SK-N-SH treated with all-trans-retinoic acid at 6 μM for 48 hours (cell line): ENCODE results near the gene LRIT2.

ENCODE experiments used
- ATAC-seq: fragments of 200-7000 bp; cut with Tn5 transposase; 3 replicates; pipeline ENCODE4 v1.9.1; 2020; ENCODE audit warnings: mild to moderate bottlenecking, moderate library complexity
- ARNTL ChIP-seq: fragments of 450-650 bp; formaldehyde crosslinking; IDR thresholded peaks from 2 replicates; pipeline ENCODE4 v1.5.0; 2020; ENCODE audit warnings: low read depth, mild to moderate bottlenecking, moderate library complexity, borderline replicate concordance
- BACH2 ChIP-seq: fragments of 250-450 bp; sonication (Bioruptor Pico); IDR thresholded peaks from 2 replicates; pipeline ENCODE4 v1.9.0; 2021; ENCODE audit warnings: mild to moderate bottlenecking, borderline replicate concordance
- CREB5 ChIP-seq: fragments of 250-450 bp; sonication (Bioruptor Pico); IDR thresholded peaks from 2 replicates; pipeline ENCODE4 v1.5.1; 2020; ENCODE audit warnings: low read depth, mild to moderate bottlenecking, moderate library complexity
- CSDC2 ChIP-seq: fragments of 250-450 bp; sonication (Bioruptor Pico); IDR thresholded peaks from 2 replicates; pipeline ENCODE4 v1.5.0; 2020; ENCODE audit warnings: mild to moderate bottlenecking, moderate library complexity
- ESRRG ChIP-seq: fragments of 250-450 bp; sonication (Bioruptor Pico); IDR thresholded peaks from 2 replicates; pipeline ENCODE4 v1.6.1; 2021; ENCODE audit warnings: mild to moderate bottlenecking
- GLIS3 ChIP-seq: fragments of 250-450 bp; sonication (Bioruptor Pico); IDR thresholded peaks from 2 replicates; pipeline ENCODE4 v1.5.0; 2020; ENCODE audit warnings: mild to moderate bottlenecking, moderate library complexity
- OSR1 ChIP-seq: fragments of 250-450 bp; sonication (Bioruptor Pico); IDR thresholded peaks from 2 replicates; pipeline ENCODE4 v1.8.0; 2022; ENCODE audit warnings: moderate library complexity, mild to moderate bottlenecking, inconsistent platforms
- POU6F1 ChIP-seq: fragments of 250-450 bp; sonication (Bioruptor Pico); IDR thresholded peaks from 2 replicates; pipeline ENCODE4 v1.8.0; 2021; ENCODE audit warnings: low read depth, mild to moderate bottlenecking, moderate library complexity, borderline replicate concordance
- PPARA ChIP-seq: fragments of 250-450 bp; sonication (Bioruptor Pico); IDR thresholded peaks from 2 replicates; pipeline ENCODE4 v1.5.0; 2020; ENCODE audit warnings: mild to moderate bottlenecking, borderline replicate concordance
- RARB ChIP-seq: fragments of 250-450 bp; sonication (Bioruptor Pico); IDR thresholded peaks from 2 replicates; pipeline ENCODE4 v1.8.0; 2021; ENCODE audit warnings: mild to moderate bottlenecking, moderate library complexity
- TOX ChIP-seq: fragments of 250-450 bp; sonication (Bioruptor Pico); IDR thresholded peaks from 2 replicates; pipeline ENCODE4 v1.8.0; 2021; ENCODE audit warnings: mild to moderate bottlenecking, moderate library complexity, borderline replicate concordance
- ZC3H10 ChIP-seq: fragments of 250-450 bp; sonication (Bioruptor Pico); IDR thresholded peaks from 2 replicates; pipeline ENCODE4 v1.5.1; 2021; ENCODE audit warnings: mild to moderate bottlenecking, moderate library complexity
- ZFP3 ChIP-seq: fragments of 250-450 bp; sonication (Bioruptor Pico); IDR thresholded peaks from 2 replicates; pipeline ENCODE4 v1.5.0; 2020; ENCODE audit warnings: mild to moderate bottlenecking, moderate library complexity
- ZFP30 ChIP-seq: fragments of 450-650 bp; formaldehyde crosslinking; IDR thresholded peaks from 2 replicates; pipeline ENCODE4 v1.5.0; 2022; ENCODE audit warnings: mild to moderate bottlenecking, moderate library complexity
- ZNF565 ChIP-seq: fragments of 450-650 bp; formaldehyde crosslinking; conservative IDR thresholded peaks from 2 replicates; pipeline ENCODE4 v1.5.0; 2020; ENCODE audit warnings: low read depth, mild to moderate bottlenecking, moderate library complexity
- ZNF70 ChIP-seq: fragments of 450-650 bp; formaldehyde crosslinking; IDR thresholded peaks from 2 replicates; pipeline ENCODE4 v1.5.0; 2020; ENCODE audit warnings: mild to moderate bottlenecking, moderate library complexity
- ZNF8 ChIP-seq: fragments of 450-650 bp; formaldehyde crosslinking; IDR thresholded peaks from 2 replicates; pipeline ENCODE4 v1.5.0; 2020; ENCODE audit warnings: mild to moderate bottlenecking, moderate library complexity
- TF ChIP-seq, protein P1 (sequence below): fragments of 250-450 bp; sonication (Bioruptor Pico); IDR thresholded peaks from 2 replicates; pipeline ENCODE4 v1.5.1; 2021; ENCODE audit warnings: mild to moderate bottlenecking, moderate library complexity
- TF ChIP-seq, protein P2 (sequence below): fragments of 250-450 bp; sonication (Bioruptor Pico); IDR thresholded peaks from 2 replicates; pipeline ENCODE4 v1.8.0; 2020; ENCODE audit warnings: mild to moderate bottlenecking, moderate library complexity, borderline replicate concordance
- TF ChIP-seq, protein P3 (sequence below): fragments of 250-450 bp; sonication (Bioruptor Pico); IDR thresholded peaks from 2 replicates; pipeline ENCODE4 v1.5.0; 2020; ENCODE audit warnings: mild to moderate bottlenecking, moderate library complexity

The LRIT2 gene

DNA sequence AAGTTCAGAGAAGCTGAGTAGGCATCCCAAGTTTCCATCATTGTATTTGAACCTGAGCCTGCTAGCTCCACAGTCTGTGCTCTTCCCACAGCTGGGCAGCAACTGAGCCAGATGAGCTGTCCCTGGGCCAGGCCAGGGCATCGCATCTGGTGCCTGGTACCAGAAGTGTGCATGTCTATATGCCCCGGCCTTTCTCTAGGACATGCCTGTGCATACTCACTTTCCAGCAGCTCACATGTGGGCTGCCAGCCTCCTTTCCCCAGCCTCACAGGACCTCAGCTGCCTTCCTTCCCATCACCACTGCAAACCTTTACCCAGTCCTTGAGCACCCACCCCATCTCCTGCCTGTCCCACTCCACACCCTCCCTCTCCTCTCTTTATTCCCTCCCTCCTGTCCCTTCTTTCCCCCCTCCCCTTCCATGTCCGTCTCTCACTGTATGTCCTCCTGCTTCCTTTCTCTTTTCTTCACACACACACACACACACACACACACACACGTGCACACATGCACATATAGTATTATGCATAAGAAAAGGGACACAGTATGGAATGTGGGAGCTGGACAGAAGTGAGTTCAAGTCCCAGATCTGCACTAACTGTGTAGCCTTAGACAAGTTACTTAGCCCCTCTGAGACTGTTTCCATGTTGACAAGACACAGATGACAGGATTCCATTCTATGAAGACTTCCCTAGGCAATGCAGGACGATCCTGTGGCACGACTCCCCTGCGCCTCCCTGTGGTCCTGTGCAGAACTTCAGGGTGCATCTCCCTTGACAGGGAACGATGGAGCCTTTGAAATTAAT lies 20.1 kb downstream of the LRIT2 start:
- ATAC-seq, result peak; percentile 90
- TF ChIP-seq ZC3H10, result no peak
- TF ChIP-seq RARB (CRISPR knock-in tag), result no peak
- TF ChIP-seq CREB5 (CRISPR knock-in tag), result no peak
- no peak for TF ChIP-seq BACH2
- no peak for TF ChIP-seq TOX
- no peak for TF ChIP-seq ESRRG
- TF ChIP-seq, protein P1, sequence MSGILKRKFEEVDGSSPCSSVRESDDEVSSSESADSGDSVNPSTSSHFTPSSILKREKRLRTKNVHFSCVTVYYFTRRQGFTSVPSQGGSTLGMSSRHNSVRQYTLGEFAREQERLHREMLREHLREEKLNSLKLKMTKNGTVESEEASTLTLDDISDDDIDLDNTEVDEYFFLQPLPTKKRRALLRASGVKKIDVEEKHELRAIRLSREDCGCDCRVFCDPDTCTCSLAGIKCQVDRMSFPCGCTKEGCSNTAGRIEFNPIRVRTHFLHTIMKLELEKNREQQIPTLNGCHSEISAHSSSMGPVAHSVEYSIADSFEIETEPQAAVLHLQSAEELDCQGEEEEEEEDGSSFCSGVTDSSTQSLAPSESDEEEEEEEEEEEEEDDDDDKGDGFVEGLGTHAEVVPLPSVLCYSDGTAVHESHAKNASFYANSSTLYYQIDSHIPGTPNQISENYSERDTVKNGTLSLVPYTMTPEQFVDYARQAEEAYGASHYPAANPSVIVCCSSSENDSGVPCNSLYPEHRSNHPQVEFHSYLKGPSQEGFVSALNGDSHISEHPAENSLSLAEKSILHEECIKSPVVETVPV (CRISPR knock-in tag), result no peak
- no peak for TF ChIP-seq ZNF70 (CRISPR knock-in tag)
- no peak for TF ChIP-seq ZNF8 (CRISPR knock-in tag)
- no peak for TF ChIP-seq ARNTL (CRISPR knock-in tag)
- no peak for TF ChIP-seq ZFP30
- TF ChIP-seq GLIS3, result no peak
- no peak for TF ChIP-seq CSDC2
- TF ChIP-seq POU6F1 (CRISPR knock-in tag), result no peak
- TF ChIP-seq ZNF565 (CRISPR knock-in tag), result no peak
- TF ChIP-seq, protein P2, sequence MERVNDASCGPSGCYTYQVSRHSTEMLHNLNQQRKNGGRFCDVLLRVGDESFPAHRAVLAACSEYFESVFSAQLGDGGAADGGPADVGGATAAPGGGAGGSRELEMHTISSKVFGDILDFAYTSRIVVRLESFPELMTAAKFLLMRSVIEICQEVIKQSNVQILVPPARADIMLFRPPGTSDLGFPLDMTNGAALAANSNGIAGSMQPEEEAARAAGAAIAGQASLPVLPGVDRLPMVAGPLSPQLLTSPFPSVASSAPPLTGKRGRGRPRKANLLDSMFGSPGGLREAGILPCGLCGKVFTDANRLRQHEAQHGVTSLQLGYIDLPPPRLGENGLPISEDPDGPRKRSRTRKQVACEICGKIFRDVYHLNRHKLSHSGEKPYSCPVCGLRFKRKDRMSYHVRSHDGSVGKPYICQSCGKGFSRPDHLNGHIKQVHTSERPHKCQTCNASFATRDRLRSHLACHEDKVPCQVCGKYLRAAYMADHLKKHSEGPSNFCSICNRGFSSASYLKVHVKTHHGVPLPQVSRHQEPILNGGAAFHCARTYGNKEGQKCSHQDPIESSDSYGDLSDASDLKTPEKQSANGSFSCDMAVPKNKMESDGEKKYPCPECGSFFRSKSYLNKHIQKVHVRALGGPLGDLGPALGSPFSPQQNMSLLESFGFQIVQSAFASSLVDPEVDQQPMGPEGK, result no peak

- TF ChIP-seq TOX (no peak), PPARA (CRISPR knock-in tag) (no peak), ZNF565 (CRISPR knock-in tag) (no peak), BACH2 (no peak)
- TF ChIP-seq, protein P3, sequence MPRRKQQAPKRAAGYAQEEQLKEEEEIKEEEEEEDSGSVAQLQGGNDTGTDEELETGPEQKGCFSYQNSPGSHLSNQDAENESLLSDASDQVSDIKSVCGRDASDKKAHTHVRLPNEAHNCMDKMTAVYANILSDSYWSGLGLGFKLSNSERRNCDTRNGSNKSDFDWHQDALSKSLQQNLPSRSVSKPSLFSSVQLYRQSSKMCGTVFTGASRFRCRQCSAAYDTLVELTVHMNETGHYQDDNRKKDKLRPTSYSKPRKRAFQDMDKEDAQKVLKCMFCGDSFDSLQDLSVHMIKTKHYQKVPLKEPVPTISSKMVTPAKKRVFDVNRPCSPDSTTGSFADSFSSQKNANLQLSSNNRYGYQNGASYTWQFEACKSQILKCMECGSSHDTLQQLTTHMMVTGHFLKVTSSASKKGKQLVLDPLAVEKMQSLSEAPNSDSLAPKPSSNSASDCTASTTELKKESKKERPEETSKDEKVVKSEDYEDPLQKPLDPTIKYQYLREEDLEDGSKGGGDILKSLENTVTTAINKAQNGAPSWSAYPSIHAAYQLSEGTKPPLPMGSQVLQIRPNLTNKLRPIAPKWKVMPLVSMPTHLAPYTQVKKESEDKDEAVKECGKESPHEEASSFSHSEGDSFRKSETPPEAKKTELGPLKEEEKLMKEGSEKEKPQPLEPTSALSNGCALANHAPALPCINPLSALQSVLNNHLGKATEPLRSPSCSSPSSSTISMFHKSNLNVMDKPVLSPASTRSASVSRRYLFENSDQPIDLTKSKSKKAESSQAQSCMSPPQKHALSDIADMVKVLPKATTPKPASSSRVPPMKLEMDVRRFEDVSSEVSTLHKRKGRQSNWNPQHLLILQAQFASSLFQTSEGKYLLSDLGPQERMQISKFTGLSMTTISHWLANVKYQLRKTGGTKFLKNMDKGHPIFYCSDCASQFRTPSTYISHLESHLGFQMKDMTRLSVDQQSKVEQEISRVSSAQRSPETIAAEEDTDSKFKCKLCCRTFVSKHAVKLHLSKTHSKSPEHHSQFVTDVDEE, result no peak
- no peak for ATAC-seq
These were observed 20.7 kb downstream of the LRIT2 start for GRCh38 chr10:84204610-84205009.

DNA sequence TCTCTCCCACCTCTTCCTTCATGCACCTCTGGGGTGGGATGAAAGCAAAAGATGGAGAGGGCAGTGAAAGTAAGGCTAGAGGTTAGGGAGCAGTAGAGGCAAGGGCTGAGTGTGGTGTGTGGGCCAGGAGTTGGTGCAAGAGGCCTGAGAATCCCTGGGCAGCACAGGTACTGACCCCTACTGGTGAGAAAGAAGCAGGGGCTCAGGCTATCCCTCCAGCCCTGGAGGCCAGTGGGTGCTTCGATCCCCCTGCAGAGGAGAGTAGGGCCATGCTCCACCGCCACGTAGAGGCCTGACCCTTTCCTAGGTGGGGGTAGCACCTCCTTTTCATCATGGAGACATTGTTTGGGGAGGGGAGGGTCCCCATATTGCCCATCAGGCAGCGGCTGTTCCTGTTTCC lies 21.2 kb downstream of the LRIT2 start:
- ATAC-seq, result peak; percentile 51; the same call in 2 of the 3 replicates
- TF ChIP-seq ZC3H10 (no peak), ESRRG (no peak), TOX (no peak), BACH2 (no peak), ZFP3 (no peak), ZFP30 (no peak), ZNF70 (CRISPR knock-in tag) (no peak), GLIS3 (no peak), ARNTL (CRISPR knock-in tag) (no peak), OSR1 (CRISPR knock-in tag) (no peak), POU6F1 (CRISPR knock-in tag) (no peak), CREB5 (CRISPR knock-in tag) (no peak), ZNF565 (CRISPR knock-in tag) (no peak), PPARA (CRISPR knock-in tag) (no peak)
- TF ChIP-seq, protein P3, result no peak
